Fibroblast of skin of left biceps (primary cell): ENCODE data around the gene TRERF1.
A peak's percentile ranks its signal among the peaks of the same experiment; 100 is the strongest.
"Not testable (repeated sequence)": the region's sequence is repeated elsewhere in the genome, so short reads cannot be mapped to it uniquely, and the experiment has no call there.

Source experiments
- DNase-seq, 2 experiments: peaks; one replicate each; pipeline ENCODE4 v3.0.0-alpha.2; 2013; ENCODE audit warnings: low read depth in 2 of 2

Gene TRERF1

DNA sequence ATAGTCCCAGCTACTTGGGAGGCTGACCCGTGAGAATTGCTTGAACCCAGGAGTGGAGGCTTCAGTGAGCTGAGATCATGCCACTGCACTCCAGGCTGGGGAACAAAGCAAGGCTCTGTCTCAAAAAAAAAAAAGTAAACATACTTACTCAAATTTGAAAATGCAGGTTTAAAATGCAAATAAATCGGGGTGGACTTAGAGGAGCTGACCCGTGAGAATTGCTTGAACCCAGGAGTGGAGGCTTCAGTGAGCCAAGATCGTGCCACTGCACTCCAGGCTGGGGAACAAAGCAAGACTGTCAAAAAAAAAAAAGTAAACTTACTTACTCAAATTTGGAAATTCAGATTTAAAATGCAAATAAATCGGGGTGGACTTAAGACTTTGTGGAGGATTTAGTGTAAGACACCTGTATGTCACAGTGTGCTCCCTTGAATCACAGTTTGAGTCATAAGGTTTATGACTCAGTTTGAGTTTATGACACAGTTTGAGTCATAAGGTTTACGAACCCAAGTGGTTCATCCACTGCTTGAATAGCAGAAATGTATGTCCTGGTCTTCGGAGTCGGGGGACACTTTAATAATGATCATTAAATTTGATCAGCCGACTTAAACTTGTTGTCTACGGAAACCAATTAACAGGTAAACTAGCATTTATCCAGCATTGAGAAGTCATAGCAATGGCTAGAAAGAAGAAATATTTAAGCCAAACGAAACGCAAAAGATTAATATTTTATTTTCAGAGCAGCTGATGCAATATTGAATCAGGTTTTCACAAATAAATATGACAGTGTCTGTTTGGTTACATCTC, 227.3 kb downstream of the TRERF1 start:
- no peak for DNase-seq

DNA sequence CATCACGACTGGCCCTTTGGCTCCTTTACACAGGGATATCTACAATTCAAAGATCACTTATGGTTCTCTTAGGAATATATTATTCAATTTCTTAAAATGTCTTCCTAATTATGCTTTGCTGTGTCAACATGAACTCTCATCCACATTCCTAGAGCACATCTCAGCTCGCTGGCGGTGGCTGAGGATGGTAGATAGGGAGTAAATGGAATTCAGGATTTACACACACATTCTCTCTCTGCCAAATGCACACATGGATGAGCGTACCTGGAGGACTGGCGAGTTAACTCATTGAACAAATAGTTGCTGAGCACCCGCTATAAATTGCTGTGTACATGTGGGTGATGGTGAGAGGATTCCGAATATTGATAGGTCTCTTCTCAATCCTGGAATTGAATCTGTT, 229.3 kb downstream of the TRERF1 start:
- DNase-seq = no peak

DNA sequence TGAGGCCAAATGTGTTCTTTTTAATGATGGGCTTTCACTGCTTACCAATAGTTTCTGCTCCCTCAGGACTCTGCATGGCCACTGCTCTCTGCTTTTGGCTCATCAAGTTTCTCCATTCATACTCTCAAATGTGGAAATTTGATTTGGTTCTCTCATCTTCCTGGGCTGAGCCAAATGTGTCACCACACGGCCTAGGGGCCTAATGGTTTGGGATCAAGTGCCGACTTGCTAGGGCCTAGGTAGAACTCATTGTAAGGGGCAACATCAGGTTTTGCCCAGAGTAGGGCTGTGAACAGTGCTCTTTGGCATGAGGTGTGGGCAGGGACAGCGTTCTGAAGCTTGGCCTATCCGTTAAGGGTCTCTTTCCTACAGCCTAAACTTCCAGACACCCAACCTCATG, 230.2 kb downstream of the TRERF1 start:
- DNase-seq = no peak

DNA sequence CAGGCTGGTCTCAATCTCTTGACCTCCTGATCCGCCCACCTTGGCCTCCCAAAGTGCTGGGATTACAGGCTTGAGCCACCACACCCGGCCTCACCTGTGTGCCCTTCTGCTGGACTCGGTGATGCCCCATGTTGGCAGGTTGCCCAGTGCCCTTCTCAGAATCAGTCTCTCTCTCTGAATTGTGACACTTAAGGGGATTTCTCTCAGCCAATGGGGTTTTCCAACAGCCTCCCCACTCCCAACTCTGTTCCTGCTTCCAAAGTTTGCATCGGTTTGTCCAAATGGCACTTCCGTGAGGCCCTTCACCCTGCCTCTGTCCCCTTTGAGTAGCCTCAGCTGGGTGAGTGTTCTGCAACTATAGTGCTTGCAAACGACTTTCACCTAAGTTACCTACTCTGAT, 230.9 kb downstream of the TRERF1 start:
- no peak for DNase-seq

DNA sequence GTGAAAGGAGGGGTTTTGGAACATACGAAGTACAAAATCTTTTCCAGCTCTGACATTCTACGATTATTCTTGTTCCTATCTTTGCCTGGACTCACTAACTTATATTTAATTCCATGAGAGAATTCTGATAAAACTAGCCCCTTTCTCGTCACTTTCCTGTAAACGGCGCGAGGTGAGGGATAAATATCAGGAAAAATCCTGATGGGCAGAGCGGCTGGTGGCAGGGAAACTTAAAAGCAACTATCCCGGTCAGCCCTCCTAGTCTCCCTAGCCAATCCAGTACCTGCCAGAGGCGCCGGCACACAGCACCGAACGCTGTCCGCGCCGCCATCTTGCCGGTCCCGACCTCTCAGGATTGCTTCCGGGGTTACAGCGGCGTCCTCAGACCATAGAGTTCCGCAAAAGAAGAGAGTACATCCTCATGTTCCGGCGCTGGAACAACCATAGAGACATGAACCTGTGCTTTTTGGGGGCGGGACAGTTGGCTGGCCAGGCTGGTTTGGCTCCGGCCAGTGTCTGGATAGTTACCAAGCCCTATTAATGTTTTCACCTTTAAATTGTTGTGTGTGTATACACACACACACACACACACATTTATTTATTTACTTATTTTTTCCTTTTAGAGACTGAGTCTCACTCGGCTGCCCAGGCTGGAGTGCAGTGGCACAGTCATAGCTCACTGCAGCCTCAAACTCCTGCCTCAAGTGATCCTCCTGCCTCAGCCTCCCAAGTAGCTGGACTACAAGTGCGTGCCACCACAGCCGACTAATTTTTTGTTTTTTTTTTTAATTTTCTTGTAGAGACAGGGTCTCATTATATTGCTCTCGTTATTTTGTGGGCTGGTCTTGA, 234.0 kb downstream of the TRERF1 start, which contains the start of gene MRPS10:
Gene MRPS10 (minus strand): TSS at position 343 of the 849 bp plus-strand sequence. CDS start 12 bp downstream, at position 331.
- DNase-seq = peak; percentile 85 to 89

DNA sequence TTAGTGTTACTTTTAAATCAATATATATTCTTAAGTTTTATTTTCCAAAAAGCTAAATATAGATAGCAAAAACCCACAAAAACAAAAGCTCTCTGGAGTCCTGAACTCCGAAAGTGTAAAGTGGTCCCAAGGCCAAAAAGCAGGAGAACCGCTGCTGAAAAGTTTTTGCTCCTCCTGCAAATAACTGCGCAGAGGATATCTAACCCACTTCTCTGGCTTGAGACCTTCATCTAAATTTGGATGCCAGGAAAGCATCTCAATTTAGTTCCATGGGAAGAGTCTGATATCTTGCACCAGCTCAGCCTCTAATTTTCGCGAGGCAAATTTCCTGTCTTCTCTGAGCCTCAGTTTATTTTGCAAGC, 234.6 kb downstream of the TRERF1 start:
- no peak for DNase-seq

DNA sequence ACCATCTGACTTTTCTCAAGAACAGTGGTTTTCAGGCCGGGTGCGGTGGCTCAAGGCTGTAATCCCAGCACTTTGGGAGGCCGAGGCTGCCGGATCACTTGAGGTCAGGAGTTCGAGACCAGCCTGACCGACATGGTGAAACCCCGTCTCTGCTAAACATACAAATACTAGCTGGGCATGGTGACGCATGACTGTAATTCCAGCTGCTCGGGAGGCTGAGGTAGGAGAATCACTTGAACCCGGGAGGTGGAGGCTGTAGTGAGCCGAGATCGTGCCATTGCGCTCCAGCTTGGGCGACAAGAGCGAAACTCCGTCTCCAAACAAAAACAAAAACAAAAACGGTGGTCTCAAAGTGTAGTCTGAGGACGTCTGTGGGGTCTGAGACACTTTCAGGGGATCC, 235.2 kb downstream of the TRERF1 start:
- DNase-seq = not testable (repeated sequence)

DNA sequence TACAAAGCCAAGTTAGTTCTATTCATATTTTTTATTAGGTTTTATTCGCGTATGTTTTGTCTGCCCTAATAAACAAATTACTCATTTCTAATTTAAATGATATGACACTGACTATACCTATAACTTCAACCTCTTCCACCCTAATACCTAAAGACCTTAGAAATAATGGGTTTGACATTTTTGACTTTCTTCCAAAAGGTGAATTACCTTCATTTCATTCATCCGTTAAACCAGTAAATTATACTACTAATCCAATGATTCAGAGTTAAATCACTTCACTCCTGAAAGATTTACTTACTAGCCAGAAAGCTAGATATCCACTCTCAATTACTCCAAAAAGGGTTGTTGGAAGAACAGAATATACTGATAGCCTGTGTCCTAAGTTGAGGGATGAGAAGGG, 239.3 kb downstream of the TRERF1 start:
- no peak for DNase-seq

DNA sequence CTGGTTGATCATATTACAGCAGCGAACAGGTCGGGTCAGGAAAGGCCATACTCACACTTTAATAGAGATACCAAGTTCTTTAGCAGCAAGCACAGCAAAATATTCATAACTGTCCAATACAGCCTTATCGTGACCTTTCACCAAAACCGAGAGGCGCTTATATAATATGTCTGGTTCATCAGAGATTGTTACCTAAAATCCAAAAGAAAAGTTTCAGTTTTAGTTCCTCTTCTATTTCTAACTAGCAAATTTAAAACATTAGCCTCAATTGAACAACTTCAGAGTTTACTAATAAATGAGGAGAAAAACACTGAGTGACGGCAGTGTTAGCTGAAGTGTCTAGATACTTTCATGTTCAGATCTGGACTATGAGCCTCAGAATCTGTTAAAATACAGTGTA, 240.0 kb downstream of the TRERF1 start:
- DNase-seq = no peak

DNA sequence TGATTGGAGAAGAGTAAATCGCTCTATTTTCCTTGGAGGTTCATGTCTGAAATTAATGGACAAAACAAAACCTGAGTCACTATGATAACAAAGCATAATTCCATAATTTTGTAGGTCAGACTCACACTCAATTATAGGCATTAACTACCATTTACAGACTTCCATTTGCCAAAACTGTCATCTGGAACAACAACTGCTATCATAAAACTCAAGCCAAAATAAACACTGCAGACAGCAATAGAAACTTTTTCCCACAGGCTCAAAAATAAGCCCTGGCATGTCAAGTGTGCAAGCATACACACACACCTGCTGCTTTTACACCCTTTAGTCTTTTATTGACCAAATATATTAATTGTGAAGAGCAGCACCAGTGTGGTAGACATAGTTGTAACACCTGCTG, 241.2 kb downstream of the TRERF1 start:
- DNase-seq = no peak

DNA sequence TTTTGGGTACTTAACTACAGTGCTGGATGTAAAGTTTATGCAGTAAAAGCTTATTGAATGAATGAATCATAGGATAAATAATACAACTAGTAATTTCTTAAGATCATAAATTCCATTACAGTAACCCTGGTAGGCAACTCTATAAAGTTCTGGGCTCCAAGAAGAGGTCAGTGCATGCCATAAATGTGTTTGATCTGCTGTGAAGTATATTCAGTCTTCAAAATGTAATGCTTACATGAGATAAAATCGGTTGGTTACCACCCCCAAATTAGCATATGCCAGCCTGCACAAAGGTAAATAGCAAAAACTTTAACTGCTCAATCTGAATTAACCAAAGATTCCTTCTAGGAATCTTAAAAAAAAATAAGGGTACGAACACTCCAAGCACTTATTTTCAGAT, 244.2 kb downstream of the TRERF1 start:
- not testable (repeated sequence) for DNase-seq

DNA sequence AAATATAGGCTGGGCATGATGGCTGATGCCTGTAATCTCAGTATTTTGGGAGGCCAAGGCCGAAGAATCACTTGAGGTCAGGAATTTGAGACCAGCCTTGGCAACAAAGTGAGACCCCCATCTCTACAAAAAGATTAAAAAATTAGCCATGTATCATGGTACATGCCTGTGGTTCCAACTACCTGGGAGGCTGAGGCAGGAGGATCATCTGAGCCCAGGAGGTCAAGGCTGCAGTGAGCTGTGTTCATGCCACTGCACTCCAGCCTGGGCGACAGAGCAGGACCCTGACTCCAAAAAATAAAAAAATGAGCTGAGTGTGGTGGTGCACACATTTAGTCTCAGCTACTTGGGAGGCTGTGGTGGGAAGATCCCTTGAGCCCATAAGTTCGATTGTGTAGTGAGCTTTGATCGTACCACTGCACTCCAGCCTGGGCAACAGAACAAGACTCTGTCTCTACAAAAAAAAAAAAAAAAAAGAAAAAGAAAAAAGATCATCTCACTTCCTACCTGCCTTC, 246.9 kb downstream of the TRERF1 start:
- DNase-seq = no peak

DNA sequence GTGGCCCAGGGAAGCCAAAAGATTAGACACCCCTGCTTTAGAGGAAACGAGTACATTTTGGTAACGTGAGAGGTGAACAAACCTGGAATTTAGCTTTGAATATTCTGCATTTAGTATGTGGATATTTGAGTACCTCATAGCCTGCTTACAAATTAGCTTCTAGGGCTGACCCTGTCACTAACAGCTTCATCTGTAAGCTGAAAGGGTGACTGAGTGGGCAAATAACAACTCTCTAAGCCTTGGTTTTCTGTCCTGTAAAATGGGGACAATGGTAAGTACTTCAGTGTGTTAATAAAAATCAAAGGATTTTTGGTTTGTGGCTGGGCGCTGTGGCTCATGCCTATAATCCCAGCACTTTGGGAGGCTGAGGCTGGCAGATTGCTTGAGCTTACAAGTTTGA, 248.5 kb downstream of the TRERF1 start:
- no peak for DNase-seq

DNA sequence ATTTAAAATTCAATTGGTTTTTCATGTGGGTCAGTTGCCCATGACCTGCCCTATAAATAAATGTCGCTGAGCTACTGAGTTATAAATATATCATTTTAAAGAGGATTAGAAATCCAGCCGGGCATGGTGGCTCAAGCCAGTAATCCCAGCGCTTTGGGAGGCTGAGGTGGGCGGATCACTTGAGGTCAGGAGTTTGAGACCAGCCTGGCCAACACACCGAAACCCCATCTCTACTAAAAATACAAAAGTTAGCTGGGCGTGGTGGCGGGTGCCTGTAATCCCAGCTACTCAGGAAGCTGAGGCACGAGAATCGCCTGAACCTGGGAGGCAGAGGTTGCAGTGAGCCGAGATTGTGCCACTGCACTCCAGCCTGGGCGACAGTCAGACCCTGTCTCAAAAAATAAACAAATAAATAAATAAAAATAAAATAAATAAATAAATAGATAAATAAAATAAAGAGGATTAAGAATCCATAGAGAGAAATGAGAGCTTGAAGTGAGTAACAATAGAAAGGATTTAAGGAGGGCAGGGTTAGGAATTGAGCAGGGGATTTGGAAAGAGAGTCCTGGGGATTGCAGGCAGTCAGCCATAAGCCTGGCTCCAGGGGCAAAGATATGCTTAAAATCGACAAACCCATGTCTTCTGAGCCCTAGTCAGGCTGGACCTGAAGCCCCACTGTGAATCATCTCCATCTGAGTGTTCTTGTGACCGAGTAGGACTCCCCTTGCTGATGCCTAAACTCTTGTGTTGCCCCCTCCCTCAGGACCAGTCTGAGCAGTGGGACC, 249.4 kb downstream of the TRERF1 start:
- not testable (repeated sequence) for DNase-seq

DNA sequence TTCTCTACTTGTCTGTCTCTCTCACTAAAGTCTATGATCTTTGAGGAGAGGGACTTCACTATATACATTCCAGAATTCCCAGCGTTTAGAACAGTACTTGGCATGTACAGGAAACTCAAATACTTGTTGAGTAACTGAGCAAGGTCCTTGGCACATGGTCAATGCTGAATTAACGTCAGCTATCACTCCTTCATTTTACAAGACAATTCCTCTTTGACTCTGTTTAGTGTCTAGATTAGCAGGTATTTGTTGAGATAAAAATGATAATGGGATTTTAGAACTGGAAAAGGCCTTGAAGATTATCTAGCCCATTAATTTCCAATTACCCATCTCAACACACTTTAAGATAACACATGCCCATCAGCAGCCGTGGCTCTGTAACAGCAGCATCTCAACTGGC, 250.3 kb downstream of the TRERF1 start:
- no peak for DNase-seq

DNA sequence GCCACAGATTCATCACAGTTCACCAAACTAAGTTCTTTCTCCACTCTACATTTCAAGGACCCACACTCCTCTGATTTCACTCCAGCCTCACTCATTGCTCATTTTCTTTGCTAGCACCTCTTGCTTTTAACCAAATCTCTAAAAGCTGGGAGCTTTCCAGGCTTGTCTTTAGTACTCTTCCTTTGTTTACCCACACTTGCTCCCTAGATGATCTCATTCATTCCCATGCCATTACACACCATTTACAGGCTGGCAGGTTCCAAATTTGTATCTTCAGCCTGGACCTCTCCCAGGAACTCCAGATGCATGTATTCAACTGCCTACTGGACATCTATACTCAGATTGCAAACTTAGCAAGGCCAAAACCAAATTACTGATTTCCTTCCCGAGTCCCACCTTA, 251.7 kb downstream of the TRERF1 start:
- peak; percentile 75 to 80 for DNase-seq

DNA sequence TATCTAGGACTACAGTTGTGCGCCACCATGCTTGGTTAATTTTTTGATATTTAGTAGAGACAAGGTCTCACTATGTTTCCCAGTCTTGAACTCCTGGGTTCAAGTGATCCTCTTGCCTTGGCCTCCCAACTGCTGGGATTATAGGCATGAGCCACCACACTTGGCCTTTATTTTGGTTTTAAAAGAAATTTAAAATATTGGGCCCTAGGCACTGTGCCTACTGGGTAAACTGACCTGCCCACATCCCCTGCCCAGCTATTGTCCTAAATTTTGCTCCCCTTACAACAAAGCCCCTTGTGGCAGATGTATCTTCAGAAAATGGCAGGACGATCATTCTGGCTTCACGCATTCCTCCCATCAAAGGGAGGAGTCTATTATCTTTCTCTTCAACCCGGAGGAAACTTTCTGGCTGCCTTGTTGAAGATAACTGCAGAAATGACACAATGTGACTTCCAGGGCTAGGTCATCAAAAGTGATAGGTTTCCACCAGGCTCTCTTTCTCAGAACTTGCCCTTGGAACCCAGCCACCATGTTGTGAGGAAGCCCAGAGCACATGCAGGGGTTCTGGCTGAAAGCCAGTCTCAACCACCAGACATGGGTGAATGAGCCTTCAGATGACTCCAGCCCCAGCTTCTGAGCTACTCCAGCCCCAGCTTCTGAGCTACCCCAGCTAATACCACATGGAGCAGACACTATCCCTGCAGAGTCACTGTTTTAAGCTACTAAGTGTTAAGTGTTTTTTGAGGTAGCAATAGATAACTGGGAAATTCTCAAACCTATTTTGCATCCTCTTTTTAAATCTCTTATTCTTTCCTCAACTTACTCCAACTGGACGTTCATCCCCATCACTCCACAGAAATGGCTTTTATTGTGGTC, 252.4 kb downstream of the TRERF1 start:
- DNase-seq = no peak

DNA sequence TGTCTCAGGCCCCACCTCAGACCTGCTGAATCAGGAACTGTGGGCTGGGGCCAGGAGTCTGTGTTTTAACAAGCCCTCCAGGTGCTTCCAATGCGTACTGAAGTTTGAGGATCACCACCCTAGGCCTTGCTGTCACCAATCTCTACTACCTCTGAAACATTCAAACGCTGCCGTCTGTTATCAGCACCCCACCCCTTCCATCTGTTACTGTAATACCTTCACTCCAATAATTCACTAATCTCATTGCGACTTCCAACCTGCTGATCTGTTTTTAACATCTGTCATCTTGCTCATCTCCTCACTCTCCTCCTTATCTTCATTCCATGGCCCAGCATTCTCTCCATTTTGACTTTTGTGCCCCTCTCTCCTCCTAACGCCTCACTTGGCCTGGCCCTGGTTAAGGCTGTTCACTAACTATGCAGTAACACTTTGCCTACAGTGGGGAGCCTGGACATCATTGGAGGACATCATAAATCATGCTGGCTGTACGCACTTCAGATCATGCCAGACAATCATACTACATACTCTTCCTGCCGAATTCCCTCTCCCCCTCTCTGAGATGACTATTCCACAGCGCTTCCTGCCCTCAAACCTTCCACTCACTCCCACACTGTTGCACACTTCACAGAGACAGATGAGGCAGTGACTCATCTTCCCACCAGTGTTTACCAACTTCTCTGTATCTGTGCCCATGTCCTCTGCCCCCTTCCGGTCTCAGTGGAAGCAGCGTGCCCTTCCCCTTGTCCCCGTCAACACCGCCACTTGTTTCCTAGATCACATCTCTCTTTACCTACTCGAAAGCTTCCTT, 254.0 kb downstream of the TRERF1 start:
- no peak for DNase-seq

DNA sequence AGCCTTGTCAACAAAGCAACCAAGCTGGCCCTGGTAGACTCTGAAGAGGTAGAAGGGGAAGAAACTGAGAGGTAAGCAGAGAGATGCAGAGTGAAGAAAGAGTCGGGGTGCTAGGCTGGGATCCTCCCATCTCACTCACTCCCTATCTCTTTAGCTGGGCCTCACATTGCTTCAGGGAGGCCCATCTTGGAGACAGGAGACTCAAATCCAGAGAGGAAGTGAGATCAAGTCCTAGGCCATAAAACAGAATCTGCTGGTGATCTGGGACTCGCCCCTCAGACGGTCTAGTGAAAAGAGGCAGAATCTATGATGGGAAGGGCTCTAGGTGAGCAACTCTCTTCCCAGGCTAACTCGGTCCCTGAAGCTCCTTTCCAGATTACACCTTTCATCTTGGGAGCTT, 256.3 kb downstream of the TRERF1 start:
- no peak for DNase-seq

DNA sequence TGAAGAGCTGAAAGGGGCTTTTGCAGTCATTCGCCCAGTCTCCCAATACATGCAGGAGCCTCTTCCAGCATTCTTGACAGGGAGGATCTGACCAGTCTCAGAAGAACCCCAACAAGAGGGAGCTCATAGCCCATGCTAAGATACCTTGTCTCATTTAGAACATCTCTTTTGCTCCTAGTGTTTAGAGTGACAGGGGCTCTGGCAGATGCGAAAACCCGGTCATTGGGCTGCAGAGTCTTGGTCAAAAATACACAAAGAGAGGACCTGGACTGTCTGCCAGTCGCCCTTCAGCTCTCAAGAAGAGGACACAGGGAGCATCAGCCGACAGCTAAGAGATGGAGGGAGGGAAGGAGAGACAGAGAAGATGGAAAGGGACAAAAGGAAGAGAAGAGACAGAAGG, 257.7 kb downstream of the TRERF1 start:
- no peak for DNase-seq
